Mesenchymal stem cell (in vitro differentiated cells and primary cell): Measurements from ENCODE around the gene INO80C. TPM values are rescaled to one million over a fixed set of nuclear protein-coding genes. Genes with fewer than 3 reads are reported as not detected.

ENCODE experiments used
- DNase-seq: peaks from one replicate; pipeline ENCODE4 v3.0.0-alpha.2; 2013
- H2AFZ ChIP-seq: one replicate; pipeline ENCODE4 v1.6.1; 2013; ENCODE audit warnings: low read depth, mild to moderate bottlenecking, control low read depth, inconsistent platforms, low read length, moderate library complexity
- H2AK5ac ChIP-seq: 2 replicates; pipeline ENCODE4 v1.6.1; 2013; ENCODE audit warnings: low read length, moderate library complexity, mild to moderate bottlenecking, inconsistent platforms; ENCODE audit not compliant: severe bottlenecking
- H2BK120ac ChIP-seq: one replicate; pipeline ENCODE4 v1.6.1; 2013; ENCODE audit warnings: low read depth, mild to moderate bottlenecking, inconsistent platforms, low read length, moderate library complexity
- H2BK12ac ChIP-seq, 2 experiments: one replicate each; pipeline ENCODE4 v1.6.1; 2013; ENCODE audit warnings: inconsistent platforms in 2 of 2, low read length in 2 of 2, mild to moderate bottlenecking in 2 of 2, moderate library complexity in 2 of 2, control low read depth in 1 of 2
- H2BK15ac ChIP-seq: one replicate; pipeline ENCODE4 v1.6.1; 2013; ENCODE audit warnings: mild to moderate bottlenecking, low read depth, inconsistent platforms; ENCODE audit not compliant: poor library complexity, severe bottlenecking
- H2BK5ac ChIP-seq: 2 replicates; pipeline ENCODE4 v1.6.1; 2013; ENCODE audit warnings: low read depth, mild to moderate bottlenecking, low read length, control low read depth, inconsistent platforms; ENCODE audit not compliant: poor library complexity, severe bottlenecking
- H3K14ac ChIP-seq, 2 experiments: one replicate each; pipeline ENCODE4 v1.6.1; 2013; ENCODE audit warnings: inconsistent platforms in 2 of 2, low read length in 2 of 2, control low read depth in 1 of 2, mild to moderate bottlenecking in 1 of 2, moderate library complexity in 1 of 2
- H3K18ac ChIP-seq, 2 experiments: one replicate each; pipeline ENCODE4 v1.6.1; 2013; ENCODE audit warnings: inconsistent platforms in 2 of 2, low read length in 2 of 2, control low read depth in 1 of 2, low read depth in 1 of 2, mild to moderate bottlenecking in 1 of 2
- H3K23ac ChIP-seq, 2 experiments: one replicate each; pipeline ENCODE4 v1.6.1; 2013; ENCODE audit warnings: inconsistent platforms in 2 of 2, low read length in 2 of 2, mild to moderate bottlenecking in 2 of 2, moderate library complexity in 2 of 2, control low read depth in 1 of 2
- H3K27ac ChIP-seq: 2 replicates; pipeline ENCODE4 v1.5.1; 2013; ENCODE audit warnings: mild to moderate bottlenecking, moderate library complexity, low read length, control low read depth, inconsistent platforms; ENCODE audit not compliant: poor library complexity, severe bottlenecking
- H3K27me3 ChIP-seq, 2 experiments: 2 replicates each; pipeline versions ENCODE4 v1.6.1 to v1.7.0; 2013; ENCODE audit warnings: low read length in 2 of 2, mild to moderate bottlenecking in 2 of 2, moderate library complexity in 2 of 2, control low read depth in 1 of 2, inconsistent platforms in 1 of 2; ENCODE audit not compliant: control insufficient read depth in 1 of 2, insufficient read depth in 1 of 2
- H3K36me3 ChIP-seq, 2 experiments: 2 replicates each; pipeline versions ENCODE4 v1.6.1 to v1.7.0; 2013; ENCODE audit warnings: low read length in 2 of 2, control low read depth in 1 of 2, inconsistent platforms in 1 of 2, low read depth in 1 of 2, mild to moderate bottlenecking in 1 of 2; ENCODE audit not compliant: insufficient read depth in 2 of 2, control insufficient read depth in 1 of 2
- H3K4ac ChIP-seq, 2 experiments: one replicate each; pipeline ENCODE4 v1.6.1; 2013; ENCODE audit warnings: inconsistent platforms in 2 of 2, low read length in 2 of 2, mild to moderate bottlenecking in 2 of 2, moderate library complexity in 2 of 2, control low read depth in 1 of 2, low read depth in 1 of 2
- H3K4me1 ChIP-seq: 2 replicates; pipeline ENCODE4 v1.6.1; 2013; ENCODE audit warnings: low read depth, low read length, control low read depth; ENCODE audit not compliant: control insufficient read depth, insufficient read depth
- H3K4me2 ChIP-seq: 2 replicates; pipeline ENCODE4 v1.6.1; 2013; ENCODE audit warnings: low read length, mild to moderate bottlenecking, inconsistent platforms; ENCODE audit not compliant: poor library complexity, severe bottlenecking
- H3K4me3 ChIP-seq, 2 experiments: 2 replicates each; pipeline versions ENCODE4 v1.5.1 to v1.7.0; 2013; ENCODE audit warnings: low read length in 2 of 2, mild to moderate bottlenecking in 2 of 2, control low read depth in 1 of 2, low read depth in 1 of 2; ENCODE audit not compliant: insufficient read depth in 1 of 2
- H3K79me1 ChIP-seq: replicated peaks from 2 replicates; pipeline ENCODE4 v1.6.1; 2013; ENCODE audit warnings: mild to moderate bottlenecking, control low read depth, low read length, inconsistent platforms; ENCODE audit not compliant: poor library complexity, severe bottlenecking
- H3K9ac ChIP-seq: 2 replicates; pipeline ENCODE4 v1.7.0; 2013; ENCODE audit warnings: mild to moderate bottlenecking, low read length, moderate library complexity
- H3K9me3 ChIP-seq: 2 replicates; pipeline ENCODE4 v1.7.0; 2013; ENCODE audit warnings: mild to moderate bottlenecking, low read length; ENCODE audit not compliant: control insufficient read depth
- H4K8ac ChIP-seq: one replicate; pipeline ENCODE4 v1.6.1; 2013; ENCODE audit warnings: inconsistent platforms, mild to moderate bottlenecking, low read length, moderate library complexity
- H4K91ac ChIP-seq: one replicate; pipeline ENCODE4 v1.6.1; 2013; ENCODE audit warnings: mild to moderate bottlenecking, low read length, inconsistent platforms
- WGBS: methylation state at CpG from one replicate; pipeline ENCODE4 v1.1.7; 2013; ENCODE audit warnings: mixed read lengths; 5-methylcytosine and 5-hydroxymethylcytosine counted together
- polyA plus RNA-seq, 2 experiments: library from polyadenylated mRNA; stranded (reverse); fragments of 200-250 nt; gene quantifications; one replicate each; pipeline ENCODE4 v1.2.3, GENCODE V29; 2013

INO80C gene, protein sequence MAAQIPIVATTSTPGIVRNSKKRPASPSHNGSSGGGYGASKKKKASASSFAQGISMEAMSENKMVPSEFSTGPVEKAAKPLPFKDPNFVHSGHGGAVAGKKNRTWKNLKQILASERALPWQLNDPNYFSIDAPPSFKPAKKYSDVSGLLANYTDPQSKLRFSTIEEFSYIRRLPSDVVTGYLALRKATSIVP
- 22.5 TPM for polyA plus RNA-seq (2013, experiment 1 of 2)
- polyA plus RNA-seq (2013, experiment 2 of 2) = 22.2 TPM

GRCh38 chr18:35497370-35498197 is at the start of gene INO80C:
Gene INO80C (minus strand): TSS chr18:35497960. CDS start chr18:35497874, 86 bp downstream.
- H3K18ac ChIP-seq = peak within 1 kb of the TSS; percentile 79 to 98
- no peaks in the 10 kb centered on the region for H3K9me3 ChIP-seq
- DNase-seq = peak; percentile 97
- no peaks in the 10 kb centered on the region for H3K36me3 ChIP-seq
- peaks cover 8% of the 10 kb centered on the region for H3K4me1 ChIP-seq
- H3K23ac ChIP-seq = no peak within 1 kb of the TSS
- peak within 1 kb of the TSS; percentile 87 for H2AFZ ChIP-seq
- peak within 1 kb of the TSS; percentile 92 for H2BK15ac ChIP-seq
- WGBS = under 1% methylated on average over 54 of the region's 61 CpGs
- no peak within 1 kb of the TSS for H3K14ac ChIP-seq
- H3K4me3 ChIP-seq = peak within 1 kb of the TSS; percentile 78 to 82
- peak within 1 kb of the TSS; percentile 11 to 23 for H2BK12ac ChIP-seq
- H3K27ac ChIP-seq = peak within 1 kb of the TSS; percentile 100
- H3K4me2 ChIP-seq = peak within 1 kb of the TSS; percentile 85
- H3K4ac ChIP-seq = peak within 1 kb of the TSS; percentile 79 to 92
- H4K8ac ChIP-seq = peak within 1 kb of the TSS; percentile 99
- peak within 1 kb of the TSS; percentile 91 for H3K9ac ChIP-seq
- no peaks in the 10 kb centered on the region for H3K27me3 ChIP-seq
- H2AK5ac ChIP-seq = no peak within 1 kb of the TSS
- peak within 1 kb of the TSS; percentile 95 for H2BK5ac ChIP-seq
- H3K79me1 ChIP-seq = peaks cover 22% of the 10 kb centered on the region
- H4K91ac ChIP-seq = peak within 1 kb of the TSS; percentile 95
- H2BK120ac ChIP-seq = peak within 1 kb of the TSS; percentile 91

- no peak overlapping the region for H3K4ac ChIP-seq
- H3K14ac ChIP-seq = peak overlapping the region in 1 of 2 experiments; percentile 57
- H2BK120ac ChIP-seq = no peak overlapping the region
- H3K4me3 ChIP-seq = no peak overlapping the region
- H3K27ac ChIP-seq = peak overlapping the region; percentile 18
- no peaks in the 10 kb centered on the region for H3K9me3 ChIP-seq
- H2BK15ac ChIP-seq = no peak overlapping the region
- no peak overlapping the region for H3K23ac ChIP-seq
- no peak for DNase-seq
- no peak overlapping the region for H2BK5ac ChIP-seq
- H3K36me3 ChIP-seq = no peaks in the 10 kb centered on the region
- H3K27me3 ChIP-seq = no peaks in the 10 kb centered on the region
- no peaks in the 10 kb centered on the region for H3K79me1 ChIP-seq
- no peak overlapping the region for H3K9ac ChIP-seq
- H3K18ac ChIP-seq = no peak overlapping the region
- no peak overlapping the region for H2AFZ ChIP-seq
- H4K91ac ChIP-seq = no peak overlapping the region
- H2BK12ac ChIP-seq = no peak overlapping the region
- H2AK5ac ChIP-seq = no peak overlapping the region
- no peak overlapping the region for H3K4me2 ChIP-seq
- no peaks in the 10 kb centered on the region for H3K4me1 ChIP-seq
- 87% methylated on average over 1 of the region's 2 CpGs for WGBS
- H4K8ac ChIP-seq = no peak overlapping the region
Measured at GRCh38 chr18:35547008-35547605, 49.3 kb upstream of the INO80C start.

DNA sequence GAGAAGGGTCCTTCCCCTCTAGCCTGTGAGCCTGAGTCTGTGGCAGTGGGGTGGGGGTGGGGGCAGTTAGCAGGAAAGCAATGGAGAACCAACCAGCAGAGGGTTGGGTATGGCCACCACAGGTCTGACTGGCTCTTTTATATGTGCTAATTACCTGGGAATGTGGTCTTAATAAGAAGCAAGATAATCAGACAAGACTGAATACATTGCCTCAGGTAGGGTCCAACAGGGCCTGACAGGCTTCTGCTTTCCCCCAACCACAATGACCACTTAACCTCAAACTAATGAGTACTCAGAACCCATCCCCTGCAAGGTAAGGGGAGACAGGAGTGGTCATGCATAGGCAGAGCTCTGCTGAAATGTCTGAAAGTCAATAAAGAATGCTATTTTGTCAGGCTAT is 44.6 kb upstream of the INO80C start:
- Histone ChIP-seq H3K9ac (no peak overlapping the region), H3K23ac (no peak overlapping the region), H3K18ac (peak overlapping the region in 1 of 2 experiments; percentile 24), H3K27ac (no peak overlapping the region), H4K8ac (no peak overlapping the region), H3K36me3 (no peaks in the 10 kb centered on the region), H4K91ac (no peak overlapping the region), H2BK5ac (no peak overlapping the region), H3K9me3 (peaks cover 5% of the 10 kb centered on the region), H3K14ac (no peak overlapping the region), H2BK120ac (no peak overlapping the region), H2AK5ac (no peak overlapping the region), H3K4me1 (no peaks in the 10 kb centered on the region), H3K4me3 (no peak overlapping the region), H2AFZ (no peak overlapping the region), H2BK12ac (no peak overlapping the region), H3K27me3 (no peaks in the 10 kb centered on the region), H3K4me2 (no peak overlapping the region), H2BK15ac (no peak overlapping the region), H3K79me1 (no peaks in the 10 kb centered on the region), H3K4ac (no peak overlapping the region)
- DNase-seq = no peak

DNA sequence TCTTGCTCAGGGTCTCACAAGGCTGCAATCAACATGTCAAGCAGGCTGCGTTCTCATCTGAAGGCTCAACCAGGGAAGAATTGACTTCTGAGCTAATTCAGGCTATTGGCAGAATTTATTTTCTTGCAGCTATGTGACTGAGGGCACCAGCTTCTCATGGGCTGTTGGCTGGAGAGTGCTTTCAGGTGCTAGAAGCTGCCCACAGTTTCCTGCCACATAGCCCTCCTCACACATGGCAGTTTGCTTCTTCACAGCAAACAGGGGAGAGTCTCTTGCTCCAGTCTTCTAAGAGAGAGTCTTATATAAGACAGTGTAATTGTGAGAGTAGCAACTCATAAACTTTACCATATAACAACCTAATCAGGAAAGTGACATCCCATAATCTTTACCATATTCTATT is 37.5 kb upstream of the INO80C start:
- no peak for DNase-seq
- Histone ChIP-seq H3K4ac (no peak overlapping the region), H3K27me3 (no peaks in the 10 kb centered on the region), H2AFZ (no peak overlapping the region), H3K18ac (no peak overlapping the region), H3K9me3 (peaks cover 28% of the 10 kb centered on the region), H2BK15ac (no peak overlapping the region), H4K91ac (no peak overlapping the region), H2BK120ac (no peak overlapping the region), H3K14ac (no peak overlapping the region), H3K4me1 (no peaks in the 10 kb centered on the region), H3K27ac (no peak overlapping the region), H3K4me3 (no peak overlapping the region), H2BK5ac (no peak overlapping the region), H3K4me2 (no peak overlapping the region), H2BK12ac (no peak overlapping the region), H4K8ac (no peak overlapping the region), H3K36me3 (no peaks in the 10 kb centered on the region), H3K23ac (no peak overlapping the region), H3K79me1 (no peaks in the 10 kb centered on the region), H2AK5ac (no peak overlapping the region), H3K9ac (no peak overlapping the region)
- WGBS = 100% methylated on average over 1 of the region's 1 CpG
